ENCODE results near the gene ADGRF4.

DNA sequence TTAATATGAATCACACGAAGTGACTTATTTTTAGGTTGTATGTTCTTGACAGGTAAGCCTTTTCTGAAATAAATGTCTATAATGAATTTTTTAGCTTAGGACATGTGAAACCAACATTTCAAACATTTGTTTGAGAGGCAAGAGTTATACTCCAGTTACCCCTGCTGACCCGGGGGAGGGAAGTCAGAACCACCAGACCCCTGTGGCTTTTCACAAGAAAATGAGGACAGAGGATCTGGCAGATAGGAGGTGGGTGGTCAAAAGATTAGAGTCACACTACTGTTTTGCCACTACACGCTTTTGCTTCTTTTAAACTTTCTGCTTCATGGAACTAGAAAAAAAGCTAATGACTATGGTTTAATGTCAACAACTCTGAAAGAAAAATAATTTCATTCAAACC is 27.5 kb upstream of the ADGRF4 start:
- TF ChIP-seq POLR2A (IDR thresholded peaks at IDR 0.05), result no peak
- TF ChIP-seq, protein P1, sequence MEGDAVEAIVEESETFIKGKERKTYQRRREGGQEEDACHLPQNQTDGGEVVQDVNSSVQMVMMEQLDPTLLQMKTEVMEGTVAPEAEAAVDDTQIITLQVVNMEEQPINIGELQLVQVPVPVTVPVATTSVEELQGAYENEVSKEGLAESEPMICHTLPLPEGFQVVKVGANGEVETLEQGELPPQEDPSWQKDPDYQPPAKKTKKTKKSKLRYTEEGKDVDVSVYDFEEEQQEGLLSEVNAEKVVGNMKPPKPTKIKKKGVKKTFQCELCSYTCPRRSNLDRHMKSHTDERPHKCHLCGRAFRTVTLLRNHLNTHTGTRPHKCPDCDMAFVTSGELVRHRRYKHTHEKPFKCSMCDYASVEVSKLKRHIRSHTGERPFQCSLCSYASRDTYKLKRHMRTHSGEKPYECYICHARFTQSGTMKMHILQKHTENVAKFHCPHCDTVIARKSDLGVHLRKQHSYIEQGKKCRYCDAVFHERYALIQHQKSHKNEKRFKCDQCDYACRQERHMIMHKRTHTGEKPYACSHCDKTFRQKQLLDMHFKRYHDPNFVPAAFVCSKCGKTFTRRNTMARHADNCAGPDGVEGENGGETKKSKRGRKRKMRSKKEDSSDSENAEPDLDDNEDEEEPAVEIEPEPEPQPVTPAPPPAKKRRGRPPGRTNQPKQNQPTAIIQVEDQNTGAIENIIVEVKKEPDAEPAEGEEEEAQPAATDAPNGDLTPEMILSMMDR (IDR thresholded peaks at IDR 0.05), result no peak

All from vagina (tissue), 2 donors.